Gastrocnemius medialis (tissue), 4 donors: ENCODE data around the gene SORT1.

Source experiments
- POLR2A ChIP-seq, 2 donors: fragments of 450-650 bp; IDR thresholded peaks; one replicate each; pipeline ENCODE4 v1.6.1; 2017; ENCODE audit warnings: antibody characterized with exemption in 2 of 2, mild to moderate bottlenecking in 2 of 2, moderate library complexity in 2 of 2
- TF ChIP-seq, protein P1 (sequence below), 5 experiments: fragments of 450-650 bp in 3 of 5; fragments of 200-600 bp in 2 of 5; sonication (generic) in 2 of 5; IDR thresholded peaks in 4 of 5; conservative IDR thresholded peaks in 1 of 5; 1 replicate in 4 of 5; 2 replicates in 1 of 5; pipeline ENCODE4 v1.5.1; 2016 to 2019; ENCODE audit warnings: antibody characterized with exemption in 5 of 5, mild to moderate bottlenecking in 3 of 5, moderate library complexity in 3 of 5

DNA sequence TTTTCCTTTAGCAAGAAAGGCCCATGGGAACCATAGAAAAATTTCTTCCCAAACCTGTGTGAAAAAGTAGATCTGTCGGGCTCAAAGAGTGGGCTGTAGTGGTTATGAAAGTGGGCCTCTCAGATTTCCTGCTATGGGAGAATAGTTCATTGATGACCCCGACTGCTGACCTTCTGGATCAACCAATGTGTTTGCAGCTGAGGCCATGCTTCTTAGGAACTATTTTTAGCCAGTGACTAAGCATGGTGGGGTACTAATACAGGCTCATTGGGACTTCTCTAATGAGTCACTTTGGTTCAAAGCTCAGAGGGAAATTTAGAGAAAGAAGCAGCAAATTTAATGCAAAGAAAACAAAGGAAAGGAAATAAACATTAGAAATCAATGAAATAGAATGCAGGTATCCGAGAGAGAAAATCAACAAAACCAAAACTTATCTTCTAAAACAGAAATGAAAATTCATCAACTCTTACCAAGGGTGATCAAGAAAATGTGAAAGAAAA lies 41.1 kb upstream of the SORT1 start:
- TF ChIP-seq, protein P1, sequence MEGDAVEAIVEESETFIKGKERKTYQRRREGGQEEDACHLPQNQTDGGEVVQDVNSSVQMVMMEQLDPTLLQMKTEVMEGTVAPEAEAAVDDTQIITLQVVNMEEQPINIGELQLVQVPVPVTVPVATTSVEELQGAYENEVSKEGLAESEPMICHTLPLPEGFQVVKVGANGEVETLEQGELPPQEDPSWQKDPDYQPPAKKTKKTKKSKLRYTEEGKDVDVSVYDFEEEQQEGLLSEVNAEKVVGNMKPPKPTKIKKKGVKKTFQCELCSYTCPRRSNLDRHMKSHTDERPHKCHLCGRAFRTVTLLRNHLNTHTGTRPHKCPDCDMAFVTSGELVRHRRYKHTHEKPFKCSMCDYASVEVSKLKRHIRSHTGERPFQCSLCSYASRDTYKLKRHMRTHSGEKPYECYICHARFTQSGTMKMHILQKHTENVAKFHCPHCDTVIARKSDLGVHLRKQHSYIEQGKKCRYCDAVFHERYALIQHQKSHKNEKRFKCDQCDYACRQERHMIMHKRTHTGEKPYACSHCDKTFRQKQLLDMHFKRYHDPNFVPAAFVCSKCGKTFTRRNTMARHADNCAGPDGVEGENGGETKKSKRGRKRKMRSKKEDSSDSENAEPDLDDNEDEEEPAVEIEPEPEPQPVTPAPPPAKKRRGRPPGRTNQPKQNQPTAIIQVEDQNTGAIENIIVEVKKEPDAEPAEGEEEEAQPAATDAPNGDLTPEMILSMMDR (IDR thresholded peaks at IDR 0.05 in 4 of 5, conservative IDR thresholded peaks at IDR 0.05 in 1 of 5) = no peak
- no peak for TF ChIP-seq POLR2A (IDR thresholded peaks at IDR 0.05)
